HUES6 (cell line): Measurements from ENCODE around the gene TXNL1.
"Not testable (repeated sequence)": the region's sequence is repeated elsewhere in the genome, so short reads cannot be mapped to it uniquely, and the experiment has no call there.

ENCODE experiments used
- H3K27ac ChIP-seq: 2 replicates; pipeline ENCODE4 v1.7.0; 2013; ENCODE audit warnings: low read depth, mild to moderate bottlenecking, low read length, inconsistent platforms
- H3K27me3 ChIP-seq: 2 replicates; pipeline ENCODE4 v1.6.1; 2013; ENCODE audit warnings: low read length; ENCODE audit not compliant: control insufficient read depth, insufficient read depth
- H3K36me3 ChIP-seq: 2 replicates; pipeline ENCODE4 v1.6.1; 2013; ENCODE audit warnings: low read length; ENCODE audit not compliant: control insufficient read depth, insufficient read depth
- H3K4me1 ChIP-seq: 2 replicates; pipeline ENCODE4 v1.6.1; 2013; ENCODE audit warnings: low read length; ENCODE audit not compliant: control insufficient read depth, insufficient read depth
- H3K4me3 ChIP-seq: 2 replicates; pipeline ENCODE4 v1.5.1; 2013; ENCODE audit warnings: low read depth, low read length
- H3K9ac ChIP-seq: one replicate; pipeline ENCODE4 v1.6.1; 2013; ENCODE audit warnings: mild to moderate bottlenecking, low read length
- H3K9me3 ChIP-seq: 2 replicates; pipeline ENCODE4 v1.6.1; 2013; ENCODE audit warnings: low read depth, low read length; ENCODE audit not compliant: control insufficient read depth, insufficient read depth

TXNL1 gene

GRCh38 chr18:56659111-56659510 lies 20.7 kb upstream of the TXNL1 start:
- Histone ChIP-seq H3K9ac (no peak overlapping the region), H3K36me3 (no peaks in the 10 kb centered on the region), H3K4me1 (no peaks in the 10 kb centered on the region), H3K9me3 (no peaks in the 10 kb centered on the region), H3K4me3 (no peak overlapping the region), H3K27ac (no peak overlapping the region), H3K27me3 (no peaks in the 10 kb centered on the region)

DNA sequence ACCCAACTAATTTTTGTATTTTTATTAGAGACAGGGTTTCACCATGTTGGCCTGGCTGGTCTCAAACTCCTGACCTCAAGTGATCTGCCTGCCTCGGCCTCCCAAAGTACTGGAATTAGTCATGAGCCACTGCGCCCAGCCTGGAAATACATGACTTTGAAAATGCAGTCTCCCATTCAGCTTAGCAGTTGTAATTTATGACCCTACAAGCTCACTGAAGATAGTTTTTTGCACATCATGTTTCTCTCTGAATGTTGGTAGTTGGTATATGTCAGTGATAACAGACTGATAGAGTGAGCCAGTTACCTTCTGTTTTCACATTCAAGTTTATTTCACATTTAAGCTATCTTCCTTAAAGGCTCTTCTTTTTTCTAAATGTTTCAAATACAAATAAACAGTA lies 19.9 kb upstream of the TXNL1 start:
- Histone ChIP-seq H3K27me3 (no peaks in the 10 kb centered on the region), H3K36me3 (no peaks in the 10 kb centered on the region), H3K9me3 (no peaks in the 10 kb centered on the region), H3K4me3 (no peak overlapping the region), H3K4me1 (no peaks in the 10 kb centered on the region), H3K27ac (no peak overlapping the region), H3K9ac (no peak overlapping the region)

DNA sequence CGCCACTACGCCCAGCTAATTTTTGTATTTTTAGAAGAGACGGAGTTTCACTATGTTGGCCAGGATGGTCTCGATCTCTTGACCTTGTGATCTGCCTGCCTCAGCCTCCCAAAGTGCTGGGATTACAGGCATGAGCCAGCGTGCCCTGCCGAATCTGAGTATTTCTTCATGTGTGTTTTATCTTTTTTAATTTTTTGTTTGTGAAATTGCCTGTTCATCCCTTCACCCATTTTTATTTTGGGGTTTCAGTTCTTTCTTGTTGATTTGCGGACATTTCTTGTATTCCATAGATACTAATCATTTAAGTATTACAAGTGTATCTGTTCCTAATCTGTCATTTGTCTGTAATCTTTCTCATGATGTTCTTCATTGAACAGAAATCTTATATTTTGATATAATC lies 15.9 kb upstream of the TXNL1 start:
- not testable (repeated sequence) for H3K9ac ChIP-seq, H3K4me3 ChIP-seq, H3K36me3 ChIP-seq, H3K27me3 ChIP-seq, H3K4me1 ChIP-seq, H3K9me3 ChIP-seq, H3K27ac ChIP-seq

DNA sequence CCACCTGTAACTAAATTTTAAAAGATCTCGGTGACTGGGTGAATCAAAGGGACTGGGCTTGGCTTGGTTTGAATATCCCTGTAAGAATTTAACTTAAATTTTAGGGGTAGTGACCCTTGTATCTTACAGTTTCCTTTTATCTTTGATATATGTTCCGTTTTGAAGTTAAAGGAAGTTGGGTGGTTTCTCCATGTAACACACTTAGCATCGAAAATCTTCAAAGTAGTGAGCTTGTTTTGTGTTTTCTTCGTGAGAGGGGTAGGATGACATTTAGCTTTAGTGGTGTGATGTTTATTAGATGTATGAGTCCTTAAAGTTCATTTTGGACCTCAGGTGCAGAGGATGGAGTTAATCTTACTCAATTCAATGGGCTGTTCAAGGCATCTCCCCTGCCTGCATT lies 14.4 kb upstream of the TXNL1 start:
- Histone ChIP-seq H3K27me3 (no peaks in the 10 kb centered on the region), H3K4me1 (peaks cover 9% of the 10 kb centered on the region), H3K4me3 (no peak overlapping the region), H3K9ac (no peak overlapping the region), H3K36me3 (no peaks in the 10 kb centered on the region), H3K27ac (no peak overlapping the region), H3K9me3 (no peaks in the 10 kb centered on the region)

DNA sequence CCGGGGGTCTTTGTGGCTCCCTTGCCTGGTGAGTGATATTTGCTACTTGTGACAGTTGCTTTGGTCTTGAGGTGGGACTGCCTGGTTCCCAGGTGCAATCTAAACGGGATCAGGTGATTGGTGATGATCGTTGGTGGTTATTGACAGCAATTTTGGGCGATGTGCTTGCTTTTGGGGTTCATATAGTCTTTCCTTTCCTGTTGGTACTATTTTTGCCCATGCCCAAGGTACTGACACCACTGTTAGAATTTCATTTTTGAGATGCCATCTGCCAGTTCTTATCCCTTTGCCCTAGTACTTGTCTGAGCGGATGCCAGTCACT lies 13.3 kb upstream of the TXNL1 start:
- peak overlapping the region; percentile 89 for H3K4me3 ChIP-seq
- H3K4me1 ChIP-seq, result peaks cover 9% of the 10 kb centered on the region
- H3K27ac ChIP-seq, result no peak overlapping the region
- no peaks in the 10 kb centered on the region for H3K27me3 ChIP-seq
- no peaks in the 10 kb centered on the region for H3K36me3 ChIP-seq
- peak overlapping the region; percentile 75 for H3K9ac ChIP-seq
- H3K9me3 ChIP-seq, result no peaks in the 10 kb centered on the region

DNA sequence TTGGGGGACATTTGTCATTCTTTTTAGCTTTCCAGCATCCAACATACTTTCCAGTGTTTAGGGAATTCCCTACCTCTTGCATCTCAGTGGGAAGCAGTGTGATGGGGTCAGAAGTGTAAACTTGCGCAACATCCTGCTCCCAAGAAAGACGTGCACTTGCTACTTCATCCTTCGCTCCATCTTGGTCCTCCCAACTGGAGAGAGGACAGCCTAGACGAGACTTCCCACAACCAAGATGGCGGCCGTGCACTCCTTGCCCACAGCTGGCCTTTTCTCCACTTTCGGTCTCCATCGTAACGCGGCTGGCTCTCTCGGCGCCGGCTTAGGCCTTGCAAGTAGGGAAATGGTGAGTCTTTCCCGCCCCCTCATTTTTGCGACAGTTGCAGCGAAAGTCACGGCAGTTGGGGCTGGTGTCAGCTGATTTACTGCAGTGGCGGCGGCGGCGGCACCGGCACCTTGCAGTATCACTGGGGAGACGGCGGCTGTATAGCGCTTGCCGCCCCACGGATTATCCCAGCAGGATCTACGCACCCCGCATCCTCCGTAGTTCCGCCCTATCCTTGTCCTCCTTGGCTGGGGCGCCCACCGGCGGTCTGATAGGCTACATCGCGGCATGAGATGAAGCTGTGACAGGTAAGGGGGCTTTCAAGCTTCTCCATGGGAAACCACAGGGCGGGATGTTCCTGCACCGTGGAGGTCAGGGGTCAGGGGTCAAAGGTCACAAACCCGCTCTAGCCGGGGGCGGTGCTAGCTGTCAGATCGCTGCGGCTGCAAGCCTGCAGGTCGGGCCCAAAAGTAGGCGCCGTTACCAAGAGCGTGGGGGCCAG lies 12.8 kb upstream of the TXNL1 start, which contains the start of gene WDR7:
Gene WDR7 (plus strand): TSS at position 416 of the 827 bp plus-strand sequence. CDS start 21,157 bp downstream, outside the sequence.
- Histone ChIP-seq H3K9me3 (no peaks in the 10 kb centered on the region), H3K36me3 (no peaks in the 10 kb centered on the region), H3K4me1 (peaks cover 9% of the 10 kb centered on the region), H3K9ac (peak within 1 kb of the TSS; percentile 75), H3K27ac (no peak within 1 kb of the TSS), H3K27me3 (no peaks in the 10 kb centered on the region), H3K4me3 (peak within 1 kb of the TSS; percentile 89)

DNA sequence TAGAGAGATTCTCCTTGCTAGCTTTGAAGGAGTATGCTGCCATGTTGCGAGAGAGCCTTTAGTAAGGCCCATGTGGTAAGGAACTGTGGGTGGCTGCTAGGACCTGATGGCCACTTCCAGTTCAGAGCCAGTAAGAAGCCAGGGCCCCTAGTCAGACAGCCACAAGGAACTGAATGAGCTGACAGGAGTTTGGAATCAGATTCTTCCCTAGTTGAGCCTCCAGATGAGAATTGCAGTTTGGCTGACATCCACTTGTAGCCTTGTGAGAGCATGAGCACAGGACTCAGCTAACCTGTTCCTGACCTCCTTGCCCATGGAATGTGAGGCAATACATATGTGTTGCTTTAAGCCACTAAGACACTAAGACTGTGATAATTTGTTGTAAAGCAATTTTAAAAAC lies 11.6 kb upstream of the TXNL1 start:
- H3K9me3 ChIP-seq, result no peaks in the 10 kb centered on the region
- H3K4me1 ChIP-seq, result peaks cover 9% of the 10 kb centered on the region
- no peak overlapping the region for H3K9ac ChIP-seq
- no peak overlapping the region for H3K4me3 ChIP-seq
- H3K36me3 ChIP-seq, result no peaks in the 10 kb centered on the region
- no peaks in the 10 kb centered on the region for H3K27me3 ChIP-seq
- H3K27ac ChIP-seq, result no peak overlapping the region

DNA sequence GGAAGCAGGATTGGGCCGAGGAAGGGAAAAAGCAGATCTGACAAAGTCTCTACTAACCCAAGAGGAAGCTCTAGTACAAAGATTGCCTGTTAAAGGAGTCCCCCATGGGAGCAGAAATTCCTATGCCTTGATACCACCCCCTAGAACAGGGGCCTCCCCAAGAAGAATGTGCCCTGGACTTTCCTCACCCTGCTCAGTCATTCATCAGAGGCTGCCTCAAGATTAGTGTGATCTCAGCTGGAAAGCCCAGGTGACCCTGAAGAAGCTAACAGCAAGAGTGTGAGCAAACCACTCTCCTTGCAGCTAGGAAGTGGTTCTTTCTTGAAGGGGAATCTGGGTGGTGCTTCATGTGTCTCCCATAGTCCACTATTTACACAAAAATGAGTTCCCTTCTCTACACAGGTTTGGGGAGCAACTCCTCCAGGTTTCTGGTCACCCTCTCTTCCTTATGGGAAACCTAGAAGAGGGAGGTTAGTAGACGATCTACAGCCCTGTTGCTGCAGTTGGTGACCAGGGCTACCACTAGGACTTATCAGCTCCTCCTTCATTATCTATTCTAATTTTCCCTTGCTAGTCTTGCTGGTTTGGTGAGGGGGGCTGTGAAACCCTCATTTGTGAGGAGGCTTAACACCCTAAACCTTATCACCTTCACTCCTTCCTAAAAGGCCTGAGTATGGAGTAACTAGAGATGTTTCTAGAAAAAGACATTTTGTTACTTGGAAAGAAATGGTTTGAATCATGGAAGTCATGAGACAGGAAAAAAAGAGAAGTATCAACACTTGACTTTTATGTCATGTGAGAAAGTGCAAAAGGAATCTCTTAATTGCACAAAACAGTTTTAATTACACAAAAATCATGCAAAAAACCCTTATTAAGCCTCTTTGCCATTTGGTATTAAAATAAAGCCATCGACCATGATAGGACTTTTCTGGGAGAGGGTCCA lies 9.8 kb upstream of the TXNL1 start:
- no peaks in the 10 kb centered on the region for H3K27me3 ChIP-seq
- no peak overlapping the region for H3K27ac ChIP-seq
- H3K4me3 ChIP-seq, result no peak overlapping the region
- H3K9me3 ChIP-seq, result no peaks in the 10 kb centered on the region
- no peak overlapping the region for H3K9ac ChIP-seq
- H3K4me1 ChIP-seq, result peaks cover 9% of the 10 kb centered on the region
- no peaks in the 10 kb centered on the region for H3K36me3 ChIP-seq

DNA sequence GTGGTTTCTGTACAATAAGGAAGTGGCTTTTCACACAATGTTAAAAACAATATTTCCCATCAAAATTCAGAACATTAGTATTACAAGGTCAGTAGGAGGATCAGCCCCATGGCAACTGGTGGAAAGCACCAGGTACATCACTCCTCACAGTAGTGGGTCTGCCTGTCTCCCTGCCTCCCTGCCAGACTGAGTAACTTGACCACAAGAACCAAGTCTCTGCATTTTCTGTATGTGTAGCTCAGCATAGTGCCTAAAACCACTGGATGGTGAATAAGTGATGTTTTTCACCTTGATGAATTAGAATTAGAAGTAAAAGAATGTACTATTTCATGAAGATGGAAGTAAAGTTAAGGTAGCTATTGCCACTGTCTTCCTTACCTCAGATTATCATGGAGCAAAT lies 8.7 kb upstream of the TXNL1 start:
- Histone ChIP-seq H3K4me1 (peaks cover 7% of the 10 kb centered on the region), H3K27me3 (no peaks in the 10 kb centered on the region), H3K9me3 (no peaks in the 10 kb centered on the region), H3K9ac (no peak overlapping the region), H3K36me3 (no peaks in the 10 kb centered on the region), H3K4me3 (no peak overlapping the region), H3K27ac (no peak overlapping the region)

GRCh38 chr18:56645415-56646016 lies 7.1 kb upstream of the TXNL1 start:
- no peaks in the 10 kb centered on the region for H3K27me3 ChIP-seq
- no peaks in the 10 kb centered on the region for H3K9me3 ChIP-seq
- H3K36me3 ChIP-seq, result no peaks in the 10 kb centered on the region
- H3K9ac ChIP-seq, result no peak overlapping the region
- no peak overlapping the region for H3K4me3 ChIP-seq
- H3K4me1 ChIP-seq, result peaks cover under 1% of the 10 kb centered on the region; the same call in 1 of the 2 replicates
- no peak overlapping the region for H3K27ac ChIP-seq

- H3K36me3 ChIP-seq, result no peaks in the 10 kb centered on the region
- H3K27ac ChIP-seq, result no peak overlapping the region
These were observed 5.0 kb upstream of the TXNL1 start for GRCh38 chr18:56643381-56643780.

More at GRCh38 chr18:56643381-56643780, 5.0 kb upstream of the TXNL1 start:
- Histone ChIP-seq H3K4me1 (peaks cover 6% of the 10 kb centered on the region; the same call in 1 of the 2 replicates), H3K9me3 (no peaks in the 10 kb centered on the region), H3K9ac (no peak overlapping the region), H3K27me3 (no peaks in the 10 kb centered on the region), H3K4me3 (no peak overlapping the region)
